ENCODE data around the gene SRRD.

DNA sequence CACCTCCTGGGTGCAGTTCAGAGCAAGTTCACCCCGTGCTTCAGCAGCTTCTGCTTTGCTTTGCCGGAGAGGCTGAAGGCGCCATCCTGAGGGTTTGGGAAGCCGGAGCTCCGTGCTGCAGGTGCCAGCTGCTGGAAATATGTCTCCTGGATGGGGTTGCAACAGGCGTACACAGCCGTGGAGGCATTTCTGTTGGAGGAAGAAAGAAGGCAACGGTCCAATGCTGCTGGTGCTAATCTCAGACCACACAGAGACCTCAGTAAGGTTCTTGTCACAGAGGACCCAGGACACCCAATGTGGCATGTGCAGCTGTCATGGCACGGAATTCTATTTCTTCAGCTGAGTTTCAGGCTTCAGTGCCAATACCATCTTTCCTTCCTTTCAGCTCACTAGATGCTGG lies 30.5 kb upstream of the SRRD start:
- TF ChIP-seq TEAD4 (CRISPR knock-in tag; IDR thresholded peaks at IDR 0.05), result no peak
- no peak for TF ChIP-seq ARID4B (CRISPR knock-in tag; IDR thresholded peaks at IDR 0.05; ENCODE audit: borderline replicate concordance)
- TF ChIP-seq CTCF (IDR thresholded peaks at IDR 0.05), result no peak
- no peak for TF ChIP-seq RORB (CRISPR knock-in tag; IDR thresholded peaks at IDR 0.05)
- no peak for TF ChIP-seq JUN (CRISPR knock-in tag; IDR thresholded peaks at IDR 0.05)
- TF ChIP-seq, protein P1, sequence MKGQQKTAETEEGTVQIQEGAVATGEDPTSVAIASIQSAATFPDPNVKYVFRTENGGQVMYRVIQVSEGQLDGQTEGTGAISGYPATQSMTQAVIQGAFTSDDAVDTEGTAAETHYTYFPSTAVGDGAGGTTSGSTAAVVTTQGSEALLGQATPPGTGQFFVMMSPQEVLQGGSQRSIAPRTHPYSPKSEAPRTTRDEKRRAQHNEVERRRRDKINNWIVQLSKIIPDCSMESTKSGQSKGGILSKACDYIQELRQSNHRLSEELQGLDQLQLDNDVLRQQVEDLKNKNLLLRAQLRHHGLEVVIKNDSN (CRISPR knock-in tag; IDR thresholded peaks at IDR 0.05), result no peak
